Mesenteric fat pad (tissue), 1 donor: ENCODE results near the gene KCNMB1. TPM values are rescaled to one million over a fixed set of nuclear protein-coding genes. Genes with fewer than 3 reads are reported as not detected.

Experiments
- DNase-seq: peaks from one replicate; pipeline ENCODE4 v3.0.0-alpha.2; 2020; ENCODE audit warnings: low spot score
- total RNA-seq: library from RNA; stranded (reverse); fragmentation: NEBNext Ultra II Directional; extraction: Animal tissue kit (Norgen Biotek cat#: 25700); gene quantifications from one replicate; pipeline ENCODE4 v1.2.1, GENCODE V29; 2021
- donor health status: DM: yes; HTN: yes; CAD: no.

KCNMB1 gene
- total RNA-seq, 1 donor from 2014 or later, result 0.93 TPM

DNA sequence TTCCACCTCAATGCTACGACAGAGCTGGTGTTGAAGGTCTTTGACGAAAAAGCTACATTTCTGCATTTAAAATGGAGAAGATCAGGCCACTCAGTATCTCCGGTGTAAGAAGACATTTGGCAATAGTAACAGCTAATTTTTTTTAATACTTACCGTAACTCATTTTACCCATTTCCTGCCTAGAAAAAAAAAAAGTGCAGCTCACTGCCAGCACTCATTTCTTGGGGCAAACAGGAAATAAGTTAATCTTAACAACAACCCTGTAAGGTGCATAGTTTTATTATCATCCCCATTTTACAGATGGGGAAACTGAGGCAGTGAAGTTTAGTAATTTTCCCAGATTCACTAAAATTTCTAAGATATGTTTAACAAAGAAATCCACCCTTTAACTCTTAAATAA lies 27.4 kb upstream of the KCNMB1 start:
- no peak for DNase-seq

DNA sequence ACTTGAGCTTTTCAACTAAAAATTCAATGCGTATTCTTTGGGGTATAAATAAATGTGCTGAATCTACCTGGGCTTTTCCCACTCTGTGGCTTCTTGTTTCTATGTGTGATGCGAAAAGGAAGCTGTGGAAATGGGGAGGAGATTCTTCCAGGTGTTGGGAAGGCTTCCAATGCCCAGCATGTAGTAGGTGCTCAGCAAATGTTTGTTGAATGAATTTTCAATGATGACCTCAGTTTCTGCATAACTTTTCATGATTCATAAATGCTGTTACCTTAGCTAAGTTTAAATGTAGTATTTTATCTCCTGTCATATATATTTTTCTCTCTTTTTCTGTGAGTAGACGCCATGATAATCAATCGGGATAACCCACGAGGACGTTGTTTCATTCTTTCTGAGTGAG lies 25.6 kb upstream of the KCNMB1 start:
- DNase-seq, result no peak

DNA sequence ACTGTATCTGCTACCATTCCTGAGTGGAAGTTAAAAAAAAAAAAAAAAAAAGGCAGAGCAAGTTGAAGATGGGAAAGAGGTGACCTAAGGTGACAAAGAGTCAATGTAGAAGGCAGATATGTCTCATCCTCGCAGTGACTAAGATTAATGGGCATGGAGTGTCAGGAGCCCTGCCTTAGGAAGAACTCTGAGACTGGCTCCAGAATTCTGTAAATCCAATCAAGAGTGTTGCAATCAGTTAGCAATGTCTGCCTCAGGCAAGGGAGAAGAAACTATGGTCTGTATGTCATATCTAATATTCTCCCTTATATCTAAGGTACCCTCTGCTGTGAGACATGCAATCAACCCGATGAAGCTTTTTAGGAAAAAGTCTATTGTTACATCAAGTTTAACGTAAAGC lies 24.7 kb upstream of the KCNMB1 start:
- DNase-seq, result no peak

DNA sequence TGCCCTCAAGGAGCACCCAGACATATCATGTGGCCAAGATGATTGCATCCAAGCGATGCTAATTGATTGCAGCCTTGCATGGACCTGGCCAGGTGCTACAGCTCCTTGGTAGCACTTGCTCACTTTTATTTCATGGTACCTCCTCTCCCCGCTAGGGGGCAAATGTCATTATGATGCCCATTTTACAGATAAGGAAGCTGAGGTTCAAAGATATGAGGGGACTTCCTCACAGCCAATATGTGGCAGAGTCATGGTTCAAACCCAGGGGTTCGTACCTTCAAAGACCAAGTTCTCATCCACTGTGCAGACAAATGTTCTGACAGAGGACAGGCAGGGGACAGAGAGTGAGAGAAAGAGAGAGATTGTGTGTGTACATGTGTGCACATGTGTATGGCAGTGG lies 21.9 kb upstream of the KCNMB1 start:
- DNase-seq, result no peak

DNA sequence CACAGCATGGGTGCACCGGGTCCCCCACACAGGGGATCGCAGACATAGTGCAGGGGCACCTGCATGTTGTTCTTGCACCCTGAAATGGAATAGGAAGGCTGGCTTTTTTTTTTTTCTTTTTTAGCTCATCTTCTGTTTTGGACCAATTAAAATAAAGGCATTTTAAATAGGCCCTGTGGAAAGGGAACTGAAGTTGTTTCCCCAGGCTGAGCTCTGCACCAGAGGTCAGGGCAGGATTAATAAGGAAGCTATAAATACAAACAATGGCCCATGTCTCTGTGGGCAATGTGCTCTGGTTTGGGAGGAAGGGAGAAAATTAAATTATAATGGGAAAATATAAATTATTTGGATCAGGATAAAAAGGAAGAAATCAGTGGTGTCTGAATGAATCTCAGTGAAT lies 21.2 kb upstream of the KCNMB1 start:
- DNase-seq, result no peak

DNA sequence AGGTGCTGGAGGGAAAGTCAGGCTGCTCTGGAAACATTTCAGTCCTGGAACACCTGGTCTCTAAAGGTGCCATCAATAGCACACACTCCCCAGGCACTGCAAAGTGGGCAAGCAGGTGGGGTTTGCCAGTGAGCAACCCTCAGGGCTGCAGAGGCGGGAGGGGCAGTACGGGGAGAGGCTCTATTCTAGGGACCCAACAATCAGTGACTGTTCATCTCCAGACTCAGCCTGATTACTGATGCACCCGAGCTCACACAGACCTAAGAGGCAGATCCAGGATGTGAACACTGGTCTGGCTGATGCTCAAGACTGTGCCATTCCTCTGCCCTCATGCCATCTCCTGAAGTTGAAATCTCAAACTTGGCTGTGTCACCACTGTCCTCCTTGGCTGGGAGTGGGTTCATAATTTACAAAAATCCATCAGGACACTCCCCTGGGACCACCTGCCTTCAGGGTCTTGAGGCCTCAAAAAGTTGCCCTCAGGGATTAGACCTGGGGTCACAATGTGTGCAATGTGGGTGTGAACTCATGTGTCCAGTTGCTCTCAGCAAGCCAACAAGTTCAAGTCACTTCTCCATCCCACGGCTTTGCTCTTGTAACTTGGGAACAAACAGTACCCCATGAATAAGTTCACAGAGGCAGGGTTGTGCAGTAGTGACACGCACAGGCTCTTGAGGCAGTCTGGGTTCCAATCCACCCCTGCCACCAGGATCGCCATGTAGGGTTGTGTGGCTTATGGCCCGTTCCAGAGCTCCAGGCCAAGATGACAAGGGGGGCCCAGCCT lies 19.9 kb upstream of the KCNMB1 start:
- no peak for DNase-seq

DNA sequence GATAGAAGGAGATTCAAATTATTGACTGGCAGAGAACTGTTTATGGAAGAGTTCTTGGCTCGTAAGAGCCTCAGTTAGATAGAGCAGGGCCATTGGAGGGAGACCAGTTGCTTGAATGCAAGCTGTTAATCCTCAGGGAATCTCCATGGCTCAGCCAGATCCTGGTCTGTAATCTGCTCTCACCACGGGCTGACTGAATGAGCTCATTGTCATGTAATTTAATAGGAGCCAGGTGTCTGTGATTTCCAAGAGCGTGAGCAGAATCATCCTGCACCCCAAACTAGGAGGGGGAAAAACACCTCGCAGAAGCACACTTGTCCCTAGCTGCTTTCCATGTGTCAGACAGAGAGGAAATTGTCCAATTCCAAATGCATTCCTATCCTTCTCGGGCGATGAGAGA lies 19.1 kb upstream of the KCNMB1 start:
- DNase-seq, result no peak

DNA sequence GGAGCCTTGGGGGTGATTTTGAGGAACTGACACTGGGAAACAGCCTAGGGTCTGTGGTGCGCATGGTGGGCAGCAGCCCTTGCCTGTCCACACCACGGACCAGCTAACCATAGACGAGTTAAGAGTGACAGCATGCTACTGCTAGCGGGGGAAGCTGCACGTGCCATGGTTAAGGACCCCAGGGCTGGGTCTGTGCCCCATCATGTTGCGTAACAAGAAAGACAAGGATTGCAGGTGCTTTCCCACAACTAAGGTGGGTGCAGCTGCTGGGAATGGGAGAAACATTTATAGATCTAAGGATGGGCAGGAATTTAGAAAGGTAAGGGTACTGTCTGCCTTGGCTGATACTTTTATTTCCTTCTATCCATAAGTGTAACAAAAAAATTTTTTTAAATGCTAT lies 17.9 kb upstream of the KCNMB1 start:
- DNase-seq, result no peak

DNA sequence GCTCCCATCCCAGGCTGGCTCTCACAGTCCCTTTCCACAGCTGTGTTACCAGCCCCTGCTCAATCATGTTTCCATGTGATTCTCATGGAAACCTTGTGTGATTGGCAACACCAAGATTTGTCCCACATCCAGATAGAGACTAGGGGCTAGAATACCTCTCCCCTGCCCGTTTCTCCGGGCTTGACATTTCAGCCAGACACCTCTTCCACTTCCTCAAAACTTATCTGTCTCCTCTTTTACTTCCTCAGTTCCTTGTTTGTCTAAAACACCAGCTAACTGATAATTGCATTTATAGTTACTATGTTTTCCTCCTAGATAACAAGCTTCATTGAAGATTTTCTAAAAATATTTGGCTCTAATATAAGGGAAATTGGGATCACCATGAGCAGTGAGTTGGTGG lies 16.6 kb upstream of the KCNMB1 start:
- no peak for DNase-seq

DNA sequence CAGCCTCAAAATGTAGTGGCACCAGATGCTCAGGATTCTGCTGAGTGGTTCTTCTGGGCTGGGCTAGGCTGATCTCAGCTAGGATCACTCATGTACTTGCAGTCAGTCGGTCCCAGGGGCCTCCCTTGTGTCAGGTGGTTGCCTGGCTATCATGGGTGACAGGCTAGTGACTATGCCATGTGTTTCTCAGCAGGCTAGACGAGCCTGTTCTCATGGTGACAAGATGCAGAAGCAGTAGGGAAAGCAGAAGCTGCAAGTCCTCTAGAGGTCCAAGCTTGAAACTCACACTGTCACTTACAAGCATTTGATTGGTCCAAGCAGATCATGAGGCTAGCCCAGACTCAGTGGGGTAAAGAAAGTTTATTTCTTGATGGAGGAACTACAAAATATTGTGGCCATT lies 15.2 kb upstream of the KCNMB1 start:
- DNase-seq, result no peak

DNA sequence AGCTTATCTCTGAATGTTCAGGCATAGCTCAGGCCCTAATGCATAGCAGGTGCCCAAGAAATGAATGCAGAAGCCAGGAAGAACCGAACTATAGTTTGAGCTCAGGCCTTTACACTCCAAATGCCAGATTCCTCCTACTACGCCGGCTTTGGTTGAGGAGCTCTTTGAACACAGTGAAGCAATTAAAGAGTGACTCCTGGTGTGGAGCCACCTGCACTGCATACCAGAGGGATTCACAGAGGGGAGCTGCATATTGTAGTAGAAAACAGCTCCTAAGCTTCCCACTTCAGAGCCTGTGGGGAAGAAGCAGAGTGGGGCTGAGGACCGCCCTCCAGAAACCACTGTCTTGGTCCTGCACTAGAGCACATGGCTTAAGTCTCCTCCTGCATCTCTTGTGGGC lies 14.5 kb upstream of the KCNMB1 start:
- no peak for DNase-seq

DNA sequence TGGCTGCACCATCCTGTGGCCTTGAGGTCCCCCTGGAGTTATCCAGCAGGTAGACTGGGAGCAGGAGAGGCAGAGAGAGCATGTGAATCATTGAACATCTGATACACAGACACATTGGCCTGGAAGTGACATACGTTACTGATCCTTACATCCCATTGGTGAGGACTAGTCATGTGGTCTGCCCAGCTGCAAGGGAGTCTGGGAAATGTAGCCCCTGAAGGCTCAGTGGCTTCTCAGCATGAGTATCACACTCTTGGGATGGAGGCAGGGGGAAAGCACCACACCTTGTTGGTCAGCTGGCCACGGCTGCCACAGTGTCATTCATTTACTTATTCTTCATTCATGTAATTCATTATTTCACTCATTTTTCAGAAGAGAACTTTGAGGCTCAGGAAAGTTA lies 13.3 kb upstream of the KCNMB1 start:
- DNase-seq, result no peak

DNA sequence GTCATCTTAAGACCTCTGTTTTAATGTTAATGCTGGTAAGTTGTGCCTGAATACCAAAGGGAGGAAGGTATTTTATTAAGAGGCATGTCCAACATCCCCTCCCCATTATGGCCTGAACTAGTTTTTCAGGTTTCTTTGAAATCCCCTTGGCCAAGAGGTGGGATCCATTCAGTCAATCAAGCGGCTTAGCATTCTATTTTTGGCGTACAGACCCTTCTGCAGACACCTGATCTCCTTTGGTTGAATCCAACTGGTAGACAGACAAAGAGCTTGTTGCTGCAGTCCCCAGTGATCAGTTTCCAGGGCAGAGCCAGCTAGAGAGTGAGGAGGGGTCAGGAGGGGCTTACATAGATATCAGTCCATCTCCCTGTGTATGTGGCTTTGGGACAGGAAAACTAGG lies 7.9 kb upstream of the KCNMB1 start:
- DNase-seq, result no peak

DNA sequence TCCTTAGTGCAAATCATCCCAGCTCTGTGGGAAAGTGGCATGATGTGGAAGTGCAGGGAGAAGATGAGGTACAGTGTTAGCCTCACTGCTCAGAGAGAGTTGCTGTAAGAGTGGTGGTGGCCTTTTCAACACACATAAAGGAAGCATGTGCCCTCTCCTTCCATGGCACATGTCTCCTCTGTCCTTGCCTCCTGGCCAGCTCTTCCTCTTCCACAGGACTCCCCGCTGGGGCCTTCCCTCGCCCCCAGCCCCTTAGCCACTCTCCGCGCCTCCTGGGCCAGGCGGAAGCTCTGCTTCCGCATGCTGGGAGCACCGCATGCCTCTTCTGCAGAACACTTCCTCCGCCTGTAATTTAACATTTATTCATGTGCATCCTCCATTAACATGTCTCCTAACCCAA lies 4.8 kb upstream of the KCNMB1 start:
- DNase-seq, result no peak

DNA sequence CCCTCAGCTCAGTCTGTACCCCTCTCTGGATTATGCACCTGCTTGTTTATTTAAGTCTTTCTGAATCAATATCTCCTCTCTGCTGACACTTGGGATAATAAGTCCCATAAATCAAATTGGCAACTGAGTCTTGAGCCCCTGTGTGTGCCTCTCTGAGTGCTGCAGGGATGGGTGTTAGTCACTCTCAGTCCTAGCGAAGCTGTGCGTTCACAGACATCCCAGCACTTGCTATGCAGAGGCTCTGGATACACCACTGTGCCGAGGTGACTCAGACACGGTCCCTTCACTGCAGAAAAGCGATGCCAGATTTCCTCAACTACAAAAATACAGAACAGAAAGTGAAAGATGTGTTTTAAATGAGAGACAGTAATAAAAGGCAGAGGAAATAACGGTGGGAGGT lies 4.1 kb upstream of the KCNMB1 start:
- no peak for DNase-seq

DNA sequence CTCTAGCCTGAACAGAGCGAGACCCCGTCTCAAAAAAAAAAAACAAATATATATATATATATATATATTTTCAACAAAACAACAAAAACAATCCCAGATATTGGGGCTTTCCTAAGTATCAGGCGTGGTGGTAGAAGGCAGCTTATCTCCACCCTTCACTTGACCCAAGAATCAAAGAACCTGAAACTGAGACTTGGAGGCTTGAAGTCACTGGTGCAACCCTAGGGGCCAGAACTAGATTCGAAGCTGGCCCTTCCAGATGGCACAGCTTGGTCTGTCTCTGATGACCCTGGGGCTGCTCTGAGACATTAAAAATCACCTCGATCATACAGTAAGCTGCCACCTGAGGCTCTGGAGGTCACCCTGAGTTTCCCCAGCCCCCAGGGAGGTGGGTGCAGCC lies 1.3 kb upstream of the KCNMB1 start:
- no peak for DNase-seq

DNA sequence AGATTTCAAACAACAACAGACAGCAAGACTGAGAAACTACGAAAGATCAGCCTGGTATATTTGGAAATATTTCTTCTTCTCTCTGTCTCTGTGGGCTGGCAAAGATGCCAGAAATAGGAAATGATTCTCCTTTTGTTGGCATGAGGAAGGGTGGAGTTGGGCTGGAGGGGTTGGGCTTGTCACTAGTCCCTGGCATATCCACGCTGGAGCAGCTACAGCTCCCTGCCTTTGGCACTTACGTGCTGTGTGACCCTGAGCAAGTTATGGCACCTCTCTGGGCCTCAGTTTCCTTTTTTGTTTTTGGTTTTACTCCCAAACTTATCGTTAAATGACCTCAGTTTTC lies 354 bp upstream of the KCNMB1 start:
- DNase-seq, result no peak

DNA sequence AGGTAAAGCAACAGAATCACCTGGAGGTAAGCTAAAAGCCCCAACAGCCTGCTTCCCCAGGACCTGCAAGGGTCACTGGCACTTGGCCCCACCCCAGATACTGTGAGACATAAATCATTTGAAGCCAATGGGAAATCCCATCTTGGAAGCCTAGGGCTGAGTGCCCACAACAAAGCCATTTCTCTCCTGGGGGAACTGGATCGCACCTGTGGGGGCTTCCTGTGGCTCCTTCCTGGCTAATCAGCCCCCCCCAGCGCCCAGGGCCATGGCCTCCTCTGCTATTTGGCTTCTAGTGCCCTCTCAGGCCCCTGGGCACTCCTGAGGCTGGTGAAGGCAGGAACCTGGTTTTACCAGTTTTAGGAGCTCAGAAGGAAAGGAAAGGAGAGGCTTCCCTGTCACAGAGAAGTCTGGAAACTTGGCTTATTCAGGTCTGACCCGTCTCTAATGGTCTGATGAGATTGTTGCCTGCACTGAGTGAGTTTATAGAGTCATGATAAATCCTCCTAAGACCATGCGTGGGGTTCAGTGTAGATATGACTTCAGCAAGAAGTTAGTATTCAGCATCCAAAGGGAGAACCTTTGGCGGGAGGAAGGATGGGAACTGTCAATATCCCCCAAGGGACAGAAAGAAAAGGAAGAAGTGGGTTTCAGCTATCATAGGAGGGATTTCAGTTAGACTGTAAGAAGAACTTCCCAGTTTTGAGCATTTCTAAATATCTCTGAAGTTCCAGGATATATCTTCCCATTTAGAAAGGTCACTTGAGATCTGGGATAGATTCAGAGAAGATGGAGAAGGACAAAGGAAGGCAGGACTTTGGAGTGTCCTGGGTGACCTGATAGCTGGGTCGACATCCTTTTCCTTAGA lies 1.2 kb downstream of the KCNMB1 start:
- no peak for DNase-seq

DNA sequence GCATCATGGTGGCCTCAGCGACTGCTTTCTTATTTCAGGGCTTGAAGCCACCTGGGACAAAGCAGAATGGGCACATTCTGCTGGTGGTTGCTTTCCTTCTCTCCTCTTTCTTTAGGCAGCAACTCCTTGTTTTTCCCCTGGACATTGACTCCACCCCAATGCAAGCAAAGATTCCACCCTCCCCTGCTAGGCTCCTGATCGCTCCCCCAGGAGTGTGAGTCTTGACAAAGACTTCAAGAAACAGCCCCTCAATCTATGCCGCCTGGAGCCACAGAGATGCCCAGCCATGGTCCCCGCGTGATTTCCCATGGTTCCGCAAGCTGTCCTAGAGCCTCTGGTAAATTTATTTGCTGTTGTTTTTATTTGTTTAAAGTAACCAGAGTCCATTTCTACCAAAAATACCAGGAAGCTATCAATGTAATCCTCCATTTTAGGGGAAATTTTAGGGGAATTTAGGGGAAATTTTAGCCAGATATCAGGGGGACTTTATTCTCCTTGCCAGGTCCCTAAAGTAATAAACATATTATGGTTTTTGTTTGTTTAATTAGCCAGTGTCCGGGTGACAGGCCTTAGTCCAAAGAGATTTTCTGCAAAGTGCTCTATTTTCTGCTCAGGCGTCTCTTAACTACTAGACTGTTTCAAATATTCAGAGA lies 2.3 kb downstream of the KCNMB1 start:
- no peak for DNase-seq

DNA sequence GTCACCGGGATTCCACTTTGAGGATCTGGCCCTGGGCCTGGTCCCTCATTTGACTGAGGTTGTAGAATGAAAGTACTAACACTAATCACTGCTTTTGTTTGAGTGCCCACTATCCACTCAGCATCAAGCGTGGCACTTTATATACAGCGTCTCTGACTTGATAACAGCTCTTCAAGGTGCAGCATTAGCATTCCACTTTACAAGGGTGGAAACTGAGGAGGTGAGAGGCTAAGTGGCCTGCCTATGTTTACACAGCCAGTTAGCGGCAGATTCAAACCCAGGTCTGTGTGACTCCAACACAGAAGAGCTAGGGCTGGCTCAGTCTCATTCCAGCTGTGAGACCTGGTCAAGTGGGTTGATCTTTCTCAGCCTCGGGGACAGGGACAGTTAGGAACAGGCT lies 5.9 kb downstream of the KCNMB1 start:
- no peak for DNase-seq

DNA sequence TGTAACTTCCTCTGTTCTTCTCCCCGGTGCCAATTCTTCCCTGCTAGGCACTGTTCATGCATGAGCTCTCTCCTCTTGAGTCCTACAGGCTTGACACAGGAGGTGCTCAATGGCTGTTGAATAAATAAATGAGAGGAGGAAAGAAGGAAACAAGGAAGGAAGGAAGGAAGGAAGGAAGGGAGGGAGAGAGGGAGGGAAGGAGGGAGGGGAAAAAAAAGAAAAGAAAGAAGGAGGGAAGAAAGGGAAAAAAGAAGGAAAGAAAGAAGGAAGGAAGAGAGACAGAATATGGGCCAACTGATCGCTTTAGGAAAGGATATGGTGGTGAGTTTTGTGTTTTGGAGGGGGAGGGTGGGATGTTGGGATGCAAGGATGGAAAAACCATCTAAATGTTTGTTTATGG lies 6.4 kb downstream of the KCNMB1 start:
- no peak for DNase-seq

DNA sequence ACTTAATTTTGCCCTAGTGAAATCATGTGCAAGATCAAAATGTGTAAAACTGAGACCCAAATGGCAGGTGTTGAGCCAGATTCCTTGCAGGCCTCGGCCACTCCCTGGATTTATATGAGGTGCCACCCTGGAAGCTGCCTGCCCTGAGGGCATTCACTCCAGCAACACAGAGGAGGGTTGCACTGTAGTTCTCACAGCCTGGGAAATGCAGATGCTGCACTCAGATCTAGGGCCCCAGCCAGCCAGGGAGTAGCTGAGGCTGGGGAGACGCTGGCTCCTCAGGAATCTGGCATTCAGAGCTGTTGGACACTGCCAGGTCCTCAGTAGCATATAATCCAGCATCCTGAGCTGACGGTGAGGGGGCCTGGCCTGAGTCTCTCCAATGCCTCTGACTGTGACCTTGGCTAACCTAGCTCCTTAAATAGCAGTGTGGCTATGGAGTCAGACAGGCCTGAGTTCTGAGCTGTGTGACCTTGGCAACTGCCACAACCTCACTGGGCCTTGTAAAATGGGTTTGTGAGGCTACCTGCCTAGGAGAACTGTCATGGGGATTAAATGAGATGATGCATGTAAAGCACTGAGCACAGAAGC lies 8.7 kb downstream of the KCNMB1 start:
- no peak for DNase-seq
